Endothelial cell of umbilical vein (primary cell): ENCODE measurements around the gene FGA. TPM values are rescaled to one million over a fixed set of nuclear protein-coding genes. Genes with fewer than 3 reads are reported as not detected.

Experiments used
- BruUV-seq: library from RNA; stranded (reverse); fragments of 400-500 nt; replicated peaks from 2 replicates; lab custom pipeline; 2021; lab: Mats Ljungman, UMichigan
- CTCF ChIA-PET: fragments of 300-600, 350-600 bp; sonication (Branson Sonifier 250); formaldehyde crosslinking; loops from one replicate; lab custom pipeline; 2021; ENCODE audit warnings: antibody characterized with exemption, inconsistent platforms; lab: Charles Lee
- POLR2A ChIA-PET: fragments of 300-600, 350-600 bp; sonication (Branson Sonifier 250); formaldehyde crosslinking; loops from one replicate; lab custom pipeline; 2021; ENCODE audit warnings: antibody characterized with exemption, inconsistent platforms; lab: Charles Lee
- DNase-seq: peaks from one replicate; pipeline ENCODE4 v3.0.0-alpha.2; 2011; ENCODE audit warnings: low read depth, low spot score
- FAIRE-seq: peaks from 2 replicates; lab custom pipeline; 2011; peaks lifted over from hg19 to GRCh38; lab: Jason Lieb, UNC
- H2AFZ ChIP-seq: 2 replicates; pipeline ENCODE4 v1.6.0; 2012; ENCODE audit warnings: low read depth, low read length, control low read depth, inconsistent platforms
- H3K27ac ChIP-seq: 2 replicates; pipeline ENCODE4 v1.5.1; 2011; ENCODE audit warnings: low read depth, mild to moderate bottlenecking, control low read depth, low read length, moderate library complexity; ENCODE audit not compliant: insufficient read depth
- H3K27me3 ChIP-seq, 2 experiments: 2 replicates each; pipeline versions ENCODE4 v1.6.0 to v1.6.1; 2011; ENCODE audit warnings: low read length in 2 of 2, mixed read lengths in 1 of 2; ENCODE audit not compliant: control insufficient read depth in 2 of 2, insufficient read depth in 2 of 2
- H3K36me3 ChIP-seq, 2 experiments: 2 replicates in 1 of 2; 3 replicates in 1 of 2; pipeline ENCODE4 v1.5.1; 2011; ENCODE audit warnings: low read length in 2 of 2, mild to moderate bottlenecking in 1 of 2, moderate library complexity in 1 of 2; ENCODE audit not compliant: control insufficient read depth in 2 of 2, insufficient read depth in 2 of 2; ENCODE audit errors: extremely low read depth in 1 of 2
- H3K4me1 ChIP-seq: 3 replicates; pipeline ENCODE4 v1.5.1; 2011; ENCODE audit warnings: mild to moderate bottlenecking, low read length; ENCODE audit not compliant: control insufficient read depth, insufficient read depth; ENCODE audit errors: extremely low read depth
- H3K4me2 ChIP-seq: 2 replicates; pipeline ENCODE4 v1.6.1; 2011; ENCODE audit warnings: low read length, control low read depth, mixed read lengths; ENCODE audit not compliant: insufficient read depth
- H3K4me3 ChIP-seq, 3 experiments: fragments of 200-600 bp in 1 of 3; sonication (generic), shearing (Covaris generic) in 1 of 3; replicated peaks in 1 of 3; 2 replicates each; pipeline ENCODE4 v1.5.1; 2011 to 2016; ENCODE audit warnings: control low read depth in 3 of 3, low read length in 3 of 3, mild to moderate bottlenecking in 2 of 3, inconsistent platforms in 1 of 3, low read depth in 1 of 3, moderate library complexity in 1 of 3; ENCODE audit not compliant: insufficient read depth in 1 of 3
- H3K79me2 ChIP-seq: 2 replicates; pipeline ENCODE4 v1.6.0; 2012; ENCODE audit warnings: low read length, inconsistent platforms; ENCODE audit not compliant: control insufficient read depth, insufficient read depth
- H3K9ac ChIP-seq: replicated peaks from 2 replicates; pipeline ENCODE3; 2011; ENCODE audit warnings: low read length, control low read depth; ENCODE audit not compliant: insufficient read depth; ENCODE audit errors: extremely low read depth
- H3K9me1 ChIP-seq: replicated peaks from 3 replicates; pipeline ENCODE4 v1.6.0; 2011; ENCODE audit warnings: mild to moderate bottlenecking, low read length; ENCODE audit not compliant: control insufficient read depth, insufficient read depth; ENCODE audit errors: extremely low read depth
- H3K9me3 ChIP-seq: replicated peaks from 2 replicates; pipeline ENCODE4 v1.5.1; 2012; ENCODE audit warnings: low read length, inconsistent platforms; ENCODE audit not compliant: control insufficient read depth, insufficient read depth
- H4K20me1 ChIP-seq: replicated peaks from 2 replicates; pipeline ENCODE3; 2011; ENCODE audit warnings: mild to moderate bottlenecking, low read length; ENCODE audit not compliant: control insufficient read depth, insufficient read depth; ENCODE audit errors: extremely low read depth
- CTCF ChIP-seq, 2 donors: IDR thresholded peaks; 1 replicate in 1 of 2; 2 replicates in 1 of 2; pipeline ENCODE4 v1.5.1; 2011; ENCODE audit warnings: low read length in 2 of 2, mild to moderate bottlenecking in 2 of 2, moderate library complexity in 2 of 2, control low read depth in 1 of 2, inconsistent platforms in 1 of 2, low read depth in 1 of 2; ENCODE audit not compliant: insufficient read depth in 1 of 2; ENCODE audit errors: extremely low read depth in 1 of 2
- EZH2 ChIP-seq: IDR thresholded peaks from 2 replicates; pipeline ENCODE4 v1.6.1; 2012; ENCODE audit warnings: borderline replicate concordance, low read depth, mild to moderate bottlenecking, moderate library complexity, low read length, inconsistent platforms; ENCODE audit not compliant: severe bottlenecking
- FOS ChIP-seq: IDR thresholded peaks from 2 replicates; pipeline ENCODE4 v1.6.1; 2011; ENCODE audit warnings: mild to moderate bottlenecking, low read length, moderate library complexity, borderline replicate concordance; ENCODE audit not compliant: insufficient read depth
- GATA2 ChIP-seq: IDR thresholded peaks from 2 replicates; pipeline ENCODE4 v1.7.0; 2011; ENCODE audit warnings: low read depth, mild to moderate bottlenecking, moderate library complexity, mixed read lengths, low read length; ENCODE audit not compliant: insufficient read length, insufficient read depth
- JUN ChIP-seq: IDR thresholded peaks from 2 replicates; pipeline ENCODE4 v1.6.1; 2011; ENCODE audit warnings: borderline replicate concordance, low read depth; ENCODE audit not compliant: insufficient read length, insufficient read depth
- MAX ChIP-seq: IDR thresholded peaks from 2 replicates; pipeline ENCODE4 v1.6.1; 2011; ENCODE audit not compliant: insufficient read depth, insufficient read length
- MYC ChIP-seq: IDR thresholded peaks from one replicate; pipeline ENCODE4 v1.6.1; 2011; ENCODE audit warnings: mild to moderate bottlenecking, low read depth, low read length
- POLR2A ChIP-seq: IDR thresholded peaks from 2 replicates; pipeline ENCODE4 v1.6.1; 2012; ENCODE audit warnings: low read depth, mild to moderate bottlenecking, control low read depth, low read length
- POLR2AphosphoS5 ChIP-seq: IDR thresholded peaks from 2 replicates; pipeline ENCODE4 v1.6.1; 2012; ENCODE audit warnings: low read depth, mild to moderate bottlenecking, control low read depth, low read length, moderate library complexity; ENCODE audit not compliant: insufficient read depth
- dilution Hi-C: fragments of 300-500 bp; cut with MboI; formaldehyde crosslinking; loops from one replicate; pipeline ENCODE4 v1.15.0; 2019; ENCODE audit warnings: low sequenced_read_pairs; ENCODE audit not compliant: extremely low pct_ligation_motif_present
- intact Hi-C: fragments of 100-400 bp; cut with micrococcal nuclease; formaldehyde crosslinking; loops from one replicate; pipeline ENCODE4 v1.10.0; 2022
- polyA plus RNA-seq, 4 experiments: library from polyadenylated mRNA; depleted of rRNA in 3 of 4; stranded (reverse) in 3 of 4; unstranded in 1 of 4; fragments of >200 nt; gene quantifications; 2 replicates each; pipeline versions ENCODE4 v1.2.1 to v1.2.3, GENCODE V29; 2011 to 2012; ENCODE audit warnings: missing spikeins in 1 of 4
- total RNA-seq: library from RNA; stranded (reverse); gene quantifications from 2 replicates; pipeline ENCODE4 v1.2.3, GENCODE V29; 2021

Gene FGA
- total and polyA plus RNA-seq, 2 donors (not counting 3 experiments of a cell fraction or from before 2014, with no cell fraction given): not detected

GRCh38 chr4:154588198-154588597 is 2.3 kb downstream of the FGA start:
- no peak overlapping the region for H3K9ac ChIP-seq
- dilution Hi-C loops (no loop called here), intact Hi-C loops (no loop called here)
- no peak overlapping the region for H3K27ac ChIP-seq
- ChIA-PET POLR2A (no interaction called here), CTCF (interaction anchor here (1.1 to 2.0 kb wide), 2 partner anchors 22 to 36 kb away, joined by 3 to 6 read pairs; no protein-coding TSS in a partner anchor)
- H3K4me3 ChIP-seq: no peak overlapping the region
- no peaks in the 10 kb centered on the region for H3K9me3 ChIP-seq
- no peaks in the 10 kb centered on the region for H3K4me1 ChIP-seq
- H4K20me1 ChIP-seq: no peaks in the 10 kb centered on the region
- H3K36me3 ChIP-seq: no peaks in the 10 kb centered on the region
- H3K4me2 ChIP-seq: no peak overlapping the region
- TF ChIP-seq POLR2A (no peak), FOS (no peak), JUN (no peak), POLR2AphosphoS5 (no peak)
- BruUV-seq: no TSS peak
- no peak overlapping the region for H2AFZ ChIP-seq
- H3K9me1 ChIP-seq: no peaks in the 10 kb centered on the region
- no peak for DNase-seq
- no peaks in the 10 kb centered on the region for H3K79me2 ChIP-seq
- FAIRE-seq: no peak
- H3K27me3 ChIP-seq: peaks cover 0 to 4% of the 10 kb centered on the region in 2 experiments

- intact Hi-C loops: no loop called here
- Histone ChIP-seq H3K36me3 (no peaks in the 10 kb centered on the region), H3K27ac (no peak overlapping the region), H3K9ac (no peak overlapping the region), H3K9me3 (no peaks in the 10 kb centered on the region), H3K27me3 (peaks cover 0 to 4% of the 10 kb centered on the region in 2 experiments), H3K4me2 (no peak overlapping the region), H3K9me1 (no peaks in the 10 kb centered on the region), H2AFZ (no peak overlapping the region), H4K20me1 (no peaks in the 10 kb centered on the region), H3K79me2 (no peaks in the 10 kb centered on the region), H3K4me3 (no peak overlapping the region), H3K4me1 (no peaks in the 10 kb centered on the region)
- dilution Hi-C loops: no loop called here
- CTCF ChIA-PET: interaction anchor here (1.0 kb wide), 1 partner anchor 32 kb away, joined by 3 read pairs; no protein-coding TSS in a partner anchor
- no peak for TF ChIP-seq POLR2AphosphoS5
- no peak for TF ChIP-seq POLR2A
- no peak for TF ChIP-seq GATA2
- no peak for TF ChIP-seq MYC
- TF ChIP-seq MAX: no peak
- TF ChIP-seq EZH2: no peak
- TF ChIP-seq FOS: no peak
- no peak for TF ChIP-seq CTCF (IDR thresholded peaks at IDR 0.05; ENCODE audit: extremely low read depth in 1 of 2, insufficient read depth in 1 of 2, low read depth in 1 of 2, low read length in 2 of 2)
- TF ChIP-seq JUN: no peak
- no peak for DNase-seq
- no TSS peak for BruUV-seq
- no peak for FAIRE-seq
- POLR2A ChIA-PET: no interaction called here
Observed at GRCh38 chr4:154586296-154587033, 4.1 kb downstream of the FGA start.
